ENCODE data around the gene SCMH1.

GRCh38 chr1:41078193-41078592 is 163.9 kb downstream of the SCMH1 start:
- no peak for TF ChIP-seq CTCF (IDR thresholded peaks at IDR 0.05)
- no peak for TF ChIP-seq POLR2A (IDR thresholded peaks at IDR 0.05)
- no peak for TF ChIP-seq EP300 (IDR thresholded peaks at IDR 0.05)
